Measurements from ENCODE around the gene FAM241A. TPM values are rescaled to one million over a fixed set of nuclear protein-coding genes. Genes with fewer than 3 reads are reported as not detected.
"Not testable (repeated sequence)": the region's sequence is repeated elsewhere in the genome, so short reads cannot be mapped to it uniquely, and the experiment has no call there.

FAM241A gene
- total RNA-seq, 1 donor from 2014 or later: 5.0 TPM

DNA sequence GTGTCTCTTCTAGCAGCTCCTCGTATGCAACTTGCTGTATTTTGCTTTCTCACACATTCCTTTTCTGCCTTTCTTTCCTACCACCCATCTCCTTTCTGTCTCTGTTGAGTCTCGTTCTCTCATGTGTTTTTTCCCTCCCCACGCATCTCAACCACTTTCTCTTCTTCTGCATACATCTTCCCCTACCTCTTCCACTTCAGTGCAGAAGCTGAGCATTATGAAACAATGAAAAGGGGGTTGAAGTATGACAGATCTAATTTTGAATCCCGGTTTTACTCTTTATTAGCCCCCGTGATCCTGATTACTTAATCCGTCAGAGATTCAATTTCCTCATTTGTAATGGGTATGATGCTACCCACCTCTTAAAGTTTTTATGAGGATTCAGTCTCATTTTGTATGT is 7.3 kb downstream of the FAM241A start:
- H3K27me3 ChIP-seq (ENCODE audit: low read depth): no peaks in the 10 kb centered on the region
- no peak for DNase-seq
- ATAC-seq: no peak
- TF ChIP-seq, protein P1, sequence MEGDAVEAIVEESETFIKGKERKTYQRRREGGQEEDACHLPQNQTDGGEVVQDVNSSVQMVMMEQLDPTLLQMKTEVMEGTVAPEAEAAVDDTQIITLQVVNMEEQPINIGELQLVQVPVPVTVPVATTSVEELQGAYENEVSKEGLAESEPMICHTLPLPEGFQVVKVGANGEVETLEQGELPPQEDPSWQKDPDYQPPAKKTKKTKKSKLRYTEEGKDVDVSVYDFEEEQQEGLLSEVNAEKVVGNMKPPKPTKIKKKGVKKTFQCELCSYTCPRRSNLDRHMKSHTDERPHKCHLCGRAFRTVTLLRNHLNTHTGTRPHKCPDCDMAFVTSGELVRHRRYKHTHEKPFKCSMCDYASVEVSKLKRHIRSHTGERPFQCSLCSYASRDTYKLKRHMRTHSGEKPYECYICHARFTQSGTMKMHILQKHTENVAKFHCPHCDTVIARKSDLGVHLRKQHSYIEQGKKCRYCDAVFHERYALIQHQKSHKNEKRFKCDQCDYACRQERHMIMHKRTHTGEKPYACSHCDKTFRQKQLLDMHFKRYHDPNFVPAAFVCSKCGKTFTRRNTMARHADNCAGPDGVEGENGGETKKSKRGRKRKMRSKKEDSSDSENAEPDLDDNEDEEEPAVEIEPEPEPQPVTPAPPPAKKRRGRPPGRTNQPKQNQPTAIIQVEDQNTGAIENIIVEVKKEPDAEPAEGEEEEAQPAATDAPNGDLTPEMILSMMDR (IDR thresholded peaks at IDR 0.05): no peak
- H3K4me3 ChIP-seq: no peak overlapping the region
- intact Hi-C loops (cut with DNase I): no loop called here
- peaks cover 28% of the 10 kb centered on the region for H3K4me1 ChIP-seq
- H3K27ac ChIP-seq: no peak overlapping the region
- H3K36me3 ChIP-seq: no peaks in the 10 kb centered on the region
- H3K9me3 ChIP-seq: no peaks in the 10 kb centered on the region

GRCh38 chr4:112153211-112153791 is 8.0 kb downstream of the FAM241A start:
- no peaks in the 10 kb centered on the region for H3K27me3 ChIP-seq (ENCODE audit: low read depth)
- intact Hi-C loops (cut with DNase I): no loop called here
- TF ChIP-seq, protein P1 (IDR thresholded peaks at IDR 0.05): no peak

DNA sequence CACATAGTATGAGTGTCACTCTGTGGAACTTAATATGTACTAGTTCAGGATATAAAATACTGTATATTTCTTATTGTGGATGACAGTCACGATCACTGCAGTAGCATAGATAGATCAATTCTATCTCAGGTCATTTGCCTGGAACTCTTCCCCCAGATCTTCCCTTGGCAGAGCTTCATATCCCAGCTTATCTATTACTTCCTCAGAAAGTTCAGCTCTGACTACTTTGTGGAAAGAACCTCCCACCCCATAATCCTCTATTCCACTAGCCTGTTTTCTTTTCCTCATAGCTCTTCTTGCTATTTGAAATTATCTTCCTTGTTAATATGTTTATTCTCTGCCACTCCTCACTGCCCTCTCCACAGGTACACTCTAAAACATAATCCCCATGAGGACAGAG is 10.9 kb downstream of the FAM241A start:
- DNase-seq (no peak), ATAC-seq (no peak)
- intact Hi-C loops (cut with DNase I): no loop called here
- H3K27ac ChIP-seq: no peak overlapping the region
- H3K9me3 ChIP-seq: no peaks in the 10 kb centered on the region
- TF ChIP-seq, protein P1 (IDR thresholded peaks at IDR 0.05): no peak
- H3K4me3 ChIP-seq: no peak overlapping the region
- peaks cover 13% of the 10 kb centered on the region for H3K4me1 ChIP-seq
- no peaks in the 10 kb centered on the region for H3K27me3 ChIP-seq (ENCODE audit: low read depth)
- H3K36me3 ChIP-seq: no peaks in the 10 kb centered on the region

More at GRCh38 chr4:112153211-112153791, 8.0 kb downstream of the FAM241A start:
- Histone ChIP-seq H3K4me1 (peaks cover 20% of the 10 kb centered on the region), H3K4me3 (no peak overlapping the region), H3K27ac (no peak overlapping the region), H3K36me3 (no peaks in the 10 kb centered on the region), H3K9me3 (no peaks in the 10 kb centered on the region)
- DNase-seq (no peak), ATAC-seq (no peak)

DNA sequence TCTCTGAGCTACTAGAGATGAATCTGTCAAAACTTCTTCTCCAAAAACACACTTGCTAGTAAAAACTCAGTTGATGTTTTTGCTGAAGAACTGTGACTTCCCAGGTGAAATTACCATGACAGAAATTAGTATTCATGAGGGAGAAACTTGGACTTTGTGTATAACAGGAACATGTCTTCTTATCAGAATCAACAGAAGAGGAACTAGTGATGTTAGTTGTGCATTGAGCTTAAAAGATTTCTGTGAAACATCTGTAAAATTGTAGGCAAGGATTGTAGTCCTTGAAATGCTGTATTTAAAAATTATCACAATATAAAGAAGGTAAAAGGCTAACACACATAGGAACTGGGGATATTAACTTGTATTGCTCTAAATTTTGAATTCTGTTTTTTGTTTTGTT is 11.3 kb downstream of the FAM241A start:
- DNase-seq (no peak), ATAC-seq (no peak)
- TF ChIP-seq, protein P1 (IDR thresholded peaks at IDR 0.05): no peak
- no peak overlapping the region for H3K4me3 ChIP-seq
- H3K4me1 ChIP-seq: peaks cover 13% of the 10 kb centered on the region
- H3K9me3 ChIP-seq: no peaks in the 10 kb centered on the region
- intact Hi-C loops (cut with DNase I): no loop called here
- no peak overlapping the region for H3K27ac ChIP-seq
- no peaks in the 10 kb centered on the region for H3K27me3 ChIP-seq (ENCODE audit: low read depth)
- H3K36me3 ChIP-seq: no peaks in the 10 kb centered on the region

GRCh38 chr4:112163706-112164105 is 18.5 kb downstream of the FAM241A start:
- ATAC-seq: not testable (repeated sequence)

GRCh38 chr4:112167794-112168193 is 22.5 kb downstream of the FAM241A start:
- Histone ChIP-seq H3K36me3 (no peaks in the 10 kb centered on the region), H3K27ac (no peak overlapping the region), H3K4me3 (no peak overlapping the region), H3K4me1 (no peaks in the 10 kb centered on the region), H3K9me3 (no peaks in the 10 kb centered on the region), H3K27me3 (ENCODE audit: low read depth) (no peaks in the 10 kb centered on the region)
- intact Hi-C loops (cut with DNase I): no loop called here
- ATAC-seq: no peak
- DNase-seq: no peak
- TF ChIP-seq, protein P1 (IDR thresholded peaks at IDR 0.05): no peak

More at GRCh38 chr4:112163706-112164105, 18.5 kb downstream of the FAM241A start:
- H3K27me3 ChIP-seq (ENCODE audit: low read depth); H3K27ac ChIP-seq; H3K36me3 ChIP-seq; DNase-seq; intact Hi-C loops (cut with DNase I); H3K9me3 ChIP-seq; H3K4me1 ChIP-seq; H3K4me3 ChIP-seq: not testable (repeated sequence)
